ENCODE results near the gene LIN28B.
"Not testable (repeated sequence)": the region's sequence is repeated elsewhere in the genome, so short reads cannot be mapped to it uniquely, and the experiment has no call there.

Gene LIN28B

DNA sequence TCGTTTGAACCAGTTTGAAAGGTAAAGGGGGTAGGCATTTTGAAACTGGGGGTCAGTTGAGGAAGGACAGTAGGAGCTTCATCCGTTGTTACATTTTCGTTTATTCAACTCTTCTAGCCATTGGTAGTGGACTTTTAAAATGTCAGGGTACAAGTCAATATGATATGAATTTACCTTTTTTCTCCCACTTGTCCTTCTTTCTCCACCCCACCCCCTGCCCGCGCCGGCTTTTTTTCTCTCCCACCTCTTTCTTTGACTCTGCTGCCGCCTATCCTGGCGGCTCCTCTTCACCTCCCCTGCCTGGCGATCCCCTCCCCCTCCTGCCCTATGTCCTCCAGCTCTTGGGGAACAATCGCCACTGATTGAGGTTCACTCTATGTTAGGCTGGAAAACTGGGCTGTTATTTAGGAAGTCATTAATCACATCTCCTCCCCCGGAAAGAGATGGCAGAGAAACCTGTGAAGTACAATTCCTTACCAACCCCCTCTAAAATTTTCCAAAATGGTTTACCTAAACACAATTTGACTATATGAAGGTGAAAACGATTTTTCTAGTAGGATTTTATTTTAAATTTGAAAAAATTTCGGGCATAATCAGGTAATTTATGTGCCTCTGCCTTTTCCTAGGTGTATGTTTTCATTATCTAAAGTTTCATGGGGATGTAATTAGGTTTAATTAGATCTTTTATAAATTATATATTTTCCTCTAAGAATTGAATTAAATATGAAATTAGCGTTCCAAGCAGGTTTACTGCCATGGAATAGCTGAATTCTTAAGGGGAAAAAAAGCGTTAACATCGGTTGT lies 778 bp upstream of the LIN28B start:
- no peak for DNase-seq (ENCODE audit: low read depth in 3 of 3)

GRCh38 chr6:104957301-104958177 lies 632 bp downstream of the LIN28B start:
- no peak for DNase-seq (ENCODE audit: low read depth in 3 of 3)

DNA sequence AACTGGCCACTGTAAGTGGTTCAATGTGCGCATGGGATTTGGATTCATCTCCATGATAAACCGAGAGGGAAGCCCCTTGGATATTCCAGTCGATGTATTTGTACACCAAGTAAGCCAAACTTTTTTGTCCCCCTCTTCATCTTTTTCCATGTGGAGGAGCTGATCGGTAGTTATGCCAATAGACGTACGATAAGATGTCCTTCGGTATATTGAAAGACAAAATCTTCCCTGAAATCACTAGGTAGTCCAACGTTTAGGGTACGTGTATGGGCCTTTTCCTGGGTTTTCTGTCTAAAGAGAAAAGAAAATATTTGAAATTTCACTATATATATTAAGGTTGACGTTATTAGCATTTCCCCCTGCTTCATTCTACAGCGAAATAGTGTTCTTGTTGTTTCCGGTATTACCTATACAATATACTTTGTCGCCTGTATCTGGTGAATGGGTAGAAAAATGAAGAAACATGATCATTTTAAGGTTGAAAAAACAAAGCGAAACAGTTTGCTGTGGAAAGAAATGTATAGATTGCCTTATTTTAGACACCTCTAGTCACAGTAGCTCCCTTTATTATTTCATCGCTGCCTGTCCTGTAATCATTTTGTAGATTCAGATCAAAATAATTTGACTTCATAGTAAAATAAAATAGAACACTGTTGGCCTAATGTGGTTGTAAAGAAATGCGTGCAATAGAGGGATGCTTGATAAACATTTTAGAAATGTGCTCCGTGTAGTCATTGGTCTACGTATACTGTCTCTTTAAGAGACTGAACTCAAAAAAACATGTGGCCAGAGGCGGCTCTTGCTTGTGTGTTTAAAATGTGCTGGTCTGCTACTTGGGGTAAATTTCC lies 1.5 kb downstream of the LIN28B start:
- no peak for DNase-seq (ENCODE audit: low read depth in 3 of 3)

GRCh38 chr6:104959026-104959858 lies 2.3 kb downstream of the LIN28B start:
- DNase-seq (ENCODE audit: low read depth in 3 of 3): no peak

- DNase-seq (ENCODE audit: low read depth in 3 of 3): no peak
These were observed 12.2 kb downstream of the LIN28B start for GRCh38 chr6:104969108-104969507.

DNA sequence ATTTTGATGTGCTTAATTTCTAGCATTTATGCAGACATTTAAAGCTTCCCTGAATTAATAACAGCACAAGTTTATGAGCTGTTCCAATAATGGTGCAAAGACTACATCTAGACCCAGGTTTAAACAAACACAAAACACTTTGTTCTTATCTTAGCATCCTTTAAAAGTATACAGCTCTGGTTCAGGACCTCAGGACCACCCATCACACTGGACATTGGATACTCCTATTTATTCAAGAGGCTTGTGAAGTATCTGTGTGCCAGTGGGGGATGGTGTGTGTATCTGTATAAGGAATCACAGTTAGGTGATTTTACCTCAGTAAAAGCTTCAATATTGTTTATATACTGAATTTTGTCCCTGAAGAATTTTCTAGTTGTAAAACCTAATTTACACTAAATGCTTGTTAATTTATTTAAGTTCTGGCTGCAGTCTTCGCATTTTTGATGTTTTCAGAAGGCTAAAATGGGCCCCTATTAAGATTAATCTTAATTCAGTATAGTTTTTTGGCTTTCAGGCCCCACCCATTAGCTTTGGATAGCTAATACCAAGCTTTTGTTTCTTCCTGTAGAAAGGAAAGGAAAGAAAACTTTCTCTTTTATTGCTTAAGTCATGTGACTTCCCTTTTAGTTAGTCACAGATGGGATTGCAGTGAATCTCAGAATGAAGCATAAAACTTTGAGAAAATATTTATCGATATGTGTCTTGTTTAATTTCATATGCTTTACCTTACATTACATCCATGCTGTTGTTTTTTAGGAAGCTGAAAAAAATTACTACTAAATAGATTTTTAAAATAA lies 13.1 kb downstream of the LIN28B start:
- DNase-seq (ENCODE audit: low read depth in 3 of 3): no peak

GRCh38 chr6:104973404-104973803 lies 16.5 kb downstream of the LIN28B start:
- DNase-seq (ENCODE audit: low read depth in 3 of 3): no peak

DNA sequence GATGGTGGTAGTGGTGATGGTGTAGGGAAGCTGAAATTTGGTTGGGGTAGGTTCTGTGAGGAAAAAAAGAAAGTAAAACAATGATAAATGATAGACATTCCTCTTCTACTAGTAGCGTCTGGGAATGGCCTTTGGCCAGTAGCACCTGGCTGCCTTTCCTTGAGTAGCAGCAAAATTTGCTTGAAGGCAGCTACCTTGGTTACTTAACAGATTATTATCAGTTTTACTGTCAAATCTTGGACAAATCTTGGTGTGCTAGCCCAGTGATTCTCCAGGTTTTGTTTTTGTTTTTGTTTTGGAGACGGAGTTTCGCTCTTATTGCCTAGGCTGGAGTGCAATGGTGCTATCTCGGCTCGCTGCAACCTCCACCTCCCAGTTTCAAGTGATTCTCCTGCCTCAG lies 26.4 kb downstream of the LIN28B start:
- DNase-seq (ENCODE audit: low read depth in 3 of 3): no peak

DNA sequence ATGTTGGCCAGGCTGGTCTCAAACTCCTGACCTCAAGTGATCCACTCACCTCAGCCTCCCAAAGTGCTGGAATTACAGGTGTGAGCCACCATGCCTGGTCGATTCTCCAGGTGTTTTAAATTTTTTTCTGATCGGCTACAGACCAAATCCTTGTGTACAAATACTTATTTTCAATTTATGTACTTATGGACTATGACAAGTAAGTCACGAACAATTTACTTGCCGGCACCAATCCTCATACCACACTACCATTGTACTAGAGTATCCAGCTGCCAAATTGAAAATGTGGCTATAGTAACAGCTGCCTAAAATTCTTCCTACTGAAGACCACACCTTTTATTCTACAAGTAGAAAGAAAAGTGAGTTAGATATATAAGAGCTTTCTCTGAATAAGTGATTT lies 26.9 kb downstream of the LIN28B start:
- DNase-seq (ENCODE audit: low read depth in 3 of 3): no peak

DNA sequence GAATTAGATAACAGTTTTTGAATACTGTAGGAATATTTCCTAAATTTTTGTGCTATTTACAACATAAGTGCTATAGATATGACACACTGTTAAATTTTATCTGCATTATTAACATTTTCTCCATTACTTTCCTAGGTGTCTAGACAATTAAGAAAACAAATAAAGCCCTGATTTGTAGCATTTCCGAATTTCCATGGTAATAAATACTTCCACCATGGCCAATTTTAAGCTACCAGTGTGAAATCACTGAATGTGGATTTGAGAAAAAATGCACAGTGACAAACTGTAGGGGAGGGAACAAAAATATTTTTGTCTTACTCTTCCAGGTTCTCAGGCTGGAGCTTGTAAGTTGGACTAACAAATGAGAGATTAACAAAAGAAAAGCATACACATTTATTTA lies 27.9 kb downstream of the LIN28B start:
- DNase-seq (ENCODE audit: low read depth in 3 of 3): no peak

DNA sequence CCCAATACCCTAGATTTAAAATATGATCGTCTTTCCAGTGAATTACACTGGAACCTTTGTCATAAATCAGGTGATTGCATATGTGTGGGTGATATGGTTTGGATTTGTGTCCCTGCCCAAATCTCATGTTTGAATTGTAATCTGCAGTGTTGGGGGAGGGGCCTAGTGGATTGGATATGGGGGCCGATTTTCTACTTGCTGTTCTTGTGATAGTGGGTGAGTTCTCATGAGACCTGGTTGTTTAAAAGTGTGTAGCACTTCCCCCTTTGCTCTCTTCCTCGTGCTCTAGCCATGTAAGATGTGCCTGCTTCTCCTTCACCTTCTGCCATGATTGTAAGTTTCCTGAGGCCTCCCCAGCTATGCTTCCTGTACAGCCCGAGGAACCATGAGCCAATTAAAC lies 29.0 kb downstream of the LIN28B start:
- DNase-seq (ENCODE audit: low read depth in 3 of 3): not testable (repeated sequence)

GRCh38 chr6:104986625-104987024 lies 29.7 kb downstream of the LIN28B start:
- DNase-seq (ENCODE audit: low read depth in 3 of 3): no peak

DNA sequence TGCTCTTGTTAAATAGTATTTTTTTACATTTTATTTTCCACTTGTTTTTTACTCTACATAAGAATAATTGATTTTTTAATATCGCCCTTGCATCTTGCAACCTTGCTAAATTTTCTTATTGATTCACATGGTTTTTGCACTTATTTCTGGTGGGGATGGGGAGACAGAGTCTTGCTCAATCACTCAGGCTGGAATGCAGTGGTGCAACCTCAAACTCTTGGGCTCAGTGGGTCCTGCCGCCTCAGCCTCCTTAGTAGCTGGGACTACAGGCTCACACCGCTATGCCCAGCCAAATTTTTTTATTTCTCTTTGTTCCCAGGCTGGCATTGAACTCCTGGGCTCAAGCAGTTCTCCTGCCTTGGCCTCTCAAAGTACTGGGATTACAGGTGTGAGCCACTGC lies 30.3 kb downstream of the LIN28B start:
- no peak for DNase-seq (ENCODE audit: low read depth in 3 of 3)

DNA sequence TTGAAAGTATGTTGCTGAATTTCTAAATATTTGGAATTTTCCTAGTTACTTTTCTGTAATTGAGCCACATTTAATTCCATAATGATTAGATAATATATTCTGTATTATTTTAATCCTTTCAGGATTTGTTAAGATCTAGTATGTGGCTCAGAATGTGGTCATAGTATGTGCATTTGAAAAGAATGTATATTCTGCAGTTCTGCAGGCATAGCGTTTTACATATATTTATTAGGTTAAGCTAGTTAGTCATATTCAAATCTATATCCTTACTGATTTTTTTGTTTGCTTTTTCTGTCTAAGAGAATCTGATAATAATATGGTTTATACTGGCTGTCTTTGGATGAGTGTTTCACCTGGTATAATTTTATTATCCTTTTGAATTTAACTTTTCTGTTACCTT lies 33.2 kb downstream of the LIN28B start:
- no peak for DNase-seq (ENCODE audit: low read depth in 3 of 3)

GRCh38 chr6:104991062-104991461 lies 34.2 kb downstream of the LIN28B start:
- DNase-seq (ENCODE audit: low read depth in 3 of 3): not testable (repeated sequence)

GRCh38 chr6:104993576-104993975 lies 36.7 kb downstream of the LIN28B start:
- not testable (repeated sequence) for DNase-seq (ENCODE audit: low read depth in 3 of 3)

DNA sequence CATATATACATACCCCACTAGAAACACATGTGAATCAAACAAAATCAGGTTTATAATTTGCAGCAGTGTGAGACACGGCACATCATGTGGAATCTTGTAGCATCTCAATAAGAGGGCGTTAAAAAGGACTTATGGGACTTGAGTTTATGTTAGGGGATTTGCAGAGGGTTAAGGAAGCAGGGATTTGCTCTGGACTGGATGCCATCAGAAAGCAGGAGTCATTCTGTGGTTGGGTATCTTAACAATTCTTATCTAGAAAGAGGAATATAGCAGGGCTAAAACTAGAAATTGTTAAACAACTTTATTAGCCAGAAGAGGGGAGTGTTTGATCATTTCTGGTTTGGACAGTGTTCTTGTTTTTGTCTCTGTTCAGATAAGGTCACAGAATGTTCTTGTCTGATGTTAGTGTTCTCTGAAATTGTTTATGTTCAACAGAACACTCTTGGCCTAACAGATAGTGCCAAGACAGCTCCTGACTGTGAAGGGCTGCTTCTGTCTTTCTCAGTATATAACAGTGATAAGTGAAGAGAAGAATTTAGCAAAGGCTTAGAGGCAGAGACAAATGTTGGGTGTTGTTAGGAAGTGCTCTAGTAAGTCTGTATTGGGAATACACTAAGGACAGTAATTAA lies 39.2 kb downstream of the LIN28B start:
- no peak for DNase-seq (ENCODE audit: low read depth in 3 of 3)

DNA sequence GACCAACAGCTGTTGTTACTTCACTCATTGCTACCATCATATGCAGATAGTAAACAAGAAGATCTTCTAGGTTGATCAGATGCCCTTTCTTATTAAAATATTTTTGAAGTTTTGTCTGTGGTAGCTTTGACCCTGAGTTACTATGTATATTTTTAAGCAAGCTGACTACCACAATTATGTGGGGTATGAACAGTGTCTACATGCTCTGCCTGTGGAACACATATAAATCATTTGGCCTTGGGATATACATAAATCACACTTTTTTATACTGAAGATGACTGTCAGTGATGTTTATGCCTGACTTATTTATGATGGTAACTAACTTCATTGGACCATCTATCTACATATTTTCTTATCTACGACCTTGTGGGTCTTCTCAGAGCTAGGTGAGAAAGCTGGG lies 44.2 kb downstream of the LIN28B start:
- DNase-seq (ENCODE audit: low read depth in 3 of 3): no peak

- DNase-seq (ENCODE audit: low read depth in 3 of 3): no peak
These were observed 45.0 kb downstream of the LIN28B start for GRCh38 chr6:105001906-105002305.

DNA sequence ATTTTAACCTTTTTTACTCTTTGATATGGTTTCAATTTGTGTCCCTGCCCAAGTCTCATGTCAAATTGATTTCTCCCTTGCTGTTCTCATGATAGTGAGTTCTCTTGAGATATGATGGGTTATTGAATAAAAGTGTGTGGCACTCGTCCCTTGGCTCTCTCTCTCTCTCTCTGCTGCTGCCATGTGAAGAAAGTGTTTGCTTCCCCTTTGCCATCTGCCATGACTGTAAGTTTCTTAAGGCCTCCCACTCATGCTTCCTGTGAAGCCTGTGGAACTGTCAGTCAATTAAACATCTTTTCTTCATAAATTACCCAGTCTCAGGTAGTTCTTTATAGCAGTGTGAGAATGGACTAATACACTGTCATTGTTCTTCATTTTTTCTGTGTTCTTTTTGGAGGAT lies 48.5 kb downstream of the LIN28B start:
- DNase-seq (ENCODE audit: low read depth in 3 of 3): no peak

Measured in stimulated activated CD4-positive, alpha-beta T cell treated with anti-CD3 and anti-CD28 coated beads, TNF-alpha, amount 100 ng/mL, for 48 hours (primary cell).